ENCODE measurements around the gene ZNRF2.

Gene ZNRF2

GRCh38 chr7:30284298-30285066 is at the start of gene ZNRF2:
TSS of gene ZNRF2 (plus strand) at chr7:30284597. CDS start at chr7:30285358, 761 bp downstream.
- Histone ChIP-seq H3K9me3 (replicated peaks; ENCODE audit: insufficient read depth, low read length) (no peaks in the 10 kb centered on the region), H3K9me2 (replicated peaks; ENCODE audit: insufficient read depth, low read length) (no peaks in the 10 kb centered on the region), H3K9ac (ENCODE audit: low read length) (peak within 1 kb of the TSS; percentile 79), H3K79me2 (ENCODE audit: low read length) (peaks cover 32% of the 10 kb centered on the region), H3K4me2 (ENCODE audit: low read depth, low read length) (peak within 1 kb of the TSS; percentile 82), H3K4me1 (ENCODE audit: low read length) (peaks cover 15% of the 10 kb centered on the region), H2AFZ (ENCODE audit: low read length) (peak within 1 kb of the TSS; percentile 73), H4K20me1 (ENCODE audit: insufficient read depth, low read length) (no peaks in the 10 kb centered on the region), H3K36me3 (replicated peaks; ENCODE audit: insufficient read depth, low read length) (no peaks in the 10 kb centered on the region), H3F3A (ENCODE audit: insufficient read depth, low read length) (peaks cover 17% of the 10 kb centered on the region), H3K27ac (ENCODE audit: low read length) (peak within 1 kb of the TSS; percentile 90), H3K4me3 (ENCODE audit: low read length) (peak within 1 kb of the TSS; percentile 69), H3K27me3 (replicated peaks; ENCODE audit: insufficient read depth, low read length) (no peaks in the 10 kb centered on the region)
- TF ChIP-seq CTCF (IDR thresholded peaks at IDR 0.05; ENCODE audit: low read length) (peak; percentile 40), EZH2 (optimal IDR thresholded peaks at IDR 0.05; ENCODE audit: low read depth, low read length) (no peak)
- DNase-seq: peak; percentile 100

- Histone ChIP-seq H3F3A (ENCODE audit: insufficient read depth, low read length) (peaks cover 27% of the 10 kb centered on the region), H3K4me2 (ENCODE audit: low read depth, low read length) (no peak overlapping the region), H3K9me2 (replicated peaks; ENCODE audit: insufficient read depth, low read length) (no peaks in the 10 kb centered on the region), H2AFZ (ENCODE audit: low read length) (no peak overlapping the region), H3K36me3 (replicated peaks; ENCODE audit: insufficient read depth, low read length) (no peaks in the 10 kb centered on the region), H4K20me1 (ENCODE audit: insufficient read depth, low read length) (no peaks in the 10 kb centered on the region), H3K79me2 (ENCODE audit: low read length) (no peaks in the 10 kb centered on the region), H3K9me3 (replicated peaks; ENCODE audit: insufficient read depth, low read length) (no peaks in the 10 kb centered on the region), H3K9ac (ENCODE audit: low read length) (no peak overlapping the region; the same call in 1 of the 2 replicates), H3K27ac (ENCODE audit: low read length) (peak overlapping the region; percentile 82), H3K4me1 (ENCODE audit: low read length) (peaks cover 46% of the 10 kb centered on the region), H3K4me3 (ENCODE audit: low read length) (no peak overlapping the region), H3K27me3 (replicated peaks; ENCODE audit: insufficient read depth, low read length) (no peaks in the 10 kb centered on the region)
- TF ChIP-seq EZH2phosphoT487 (IDR thresholded peaks at IDR 0.05; ENCODE audit: low read length): no peak
- no peak for TF ChIP-seq CTCF (IDR thresholded peaks at IDR 0.05; ENCODE audit: low read length)
- TF ChIP-seq EZH2 (optimal IDR thresholded peaks at IDR 0.05; ENCODE audit: low read depth, low read length): no peak
- DNase-seq: peak; percentile 98
These were observed 47.1 kb upstream of the ZNRF2 start for GRCh38 chr7:30237271-30237695.

- DNase-seq: peak; percentile 92
- no peaks in the 10 kb centered on the region for H4K20me1 ChIP-seq (ENCODE audit: insufficient read depth, low read length)
- peaks cover 46% of the 10 kb centered on the region for H3K4me1 ChIP-seq (ENCODE audit: low read length)
- H3K9ac ChIP-seq (ENCODE audit: low read length): peak overlapping the region; percentile 23; the same call in 1 of the 2 replicates
- TF ChIP-seq CTCF (IDR thresholded peaks at IDR 0.05; ENCODE audit: low read length) (no peak), EZH2 (optimal IDR thresholded peaks at IDR 0.05; ENCODE audit: low read depth, low read length) (no peak), EZH2phosphoT487 (IDR thresholded peaks at IDR 0.05; ENCODE audit: low read length) (no peak)
- H3K9me3 ChIP-seq (replicated peaks; ENCODE audit: insufficient read depth, low read length): no peaks in the 10 kb centered on the region
- peaks cover 27% of the 10 kb centered on the region for H3F3A ChIP-seq (ENCODE audit: insufficient read depth, low read length)
- peak overlapping the region; percentile 82 for H3K27ac ChIP-seq (ENCODE audit: low read length)
- H3K27me3 ChIP-seq (replicated peaks; ENCODE audit: insufficient read depth, low read length): no peaks in the 10 kb centered on the region
- no peak overlapping the region for H2AFZ ChIP-seq (ENCODE audit: low read length)
- H3K79me2 ChIP-seq (ENCODE audit: low read length): no peaks in the 10 kb centered on the region
- peak overlapping the region; percentile 51 for H3K4me2 ChIP-seq (ENCODE audit: low read depth, low read length)
- H3K9me2 ChIP-seq (replicated peaks; ENCODE audit: insufficient read depth, low read length): no peaks in the 10 kb centered on the region
- no peaks in the 10 kb centered on the region for H3K36me3 ChIP-seq (replicated peaks; ENCODE audit: insufficient read depth, low read length)
- H3K4me3 ChIP-seq (ENCODE audit: low read length): peak overlapping the region; percentile 8; the same call in 1 of the 2 replicates
These were observed 45.5 kb upstream of the ZNRF2 start for GRCh38 chr7:30238721-30239441.
